WTC11 (cell line): ENCODE data around the gene TMEM165. TPM values are rescaled to one million over a fixed set of nuclear protein-coding genes. Genes with fewer than 3 reads are reported as not detected.

Experiments used
- ATAC-seq: fragments of 200-7000 bp; cut with Tn5 transposase; 2 replicates; pipeline ENCODE4 v1.10.0; 2021; ENCODE audit warnings: mild to moderate bottlenecking, moderate library complexity
- CTCF ChIA-PET: fragments of 300-600 bp; sonication (Branson Sonifier 250); formaldehyde crosslinking; loops from one replicate; lab custom pipeline; 2021; ENCODE audit warnings: antibody characterized with exemption; lab: Charles Lee
- POLR2A ChIA-PET: fragments of 350-600 bp; sonication (Branson Sonifier 250); formaldehyde crosslinking; loops from one replicate; lab custom pipeline; 2021; ENCODE audit warnings: antibody characterized with exemption; lab: Charles Lee
- DNase-seq: peaks from one replicate; pipeline ENCODE4 v3.0.0; 2021; ENCODE audit warnings: low spot score
- H3K27ac Mint-ChIP-seq: 2 replicates; pipeline ENCODE4 v1.8.0; 2021; ENCODE audit warnings: mixed read lengths
- H3K27me3 Mint-ChIP-seq: 2 replicates; pipeline ENCODE4 v1.8.0; 2021; ENCODE audit warnings: low read depth, mild to moderate bottlenecking, moderate library complexity, mixed read lengths
- H3K36me3 Mint-ChIP-seq: 2 replicates; pipeline ENCODE4 v1.8.0; 2021; ENCODE audit warnings: mixed read lengths
- H3K4me1 Mint-ChIP-seq: 2 replicates; pipeline ENCODE4 v1.8.0; 2022; ENCODE audit warnings: mixed read lengths
- H3K4me3 Mint-ChIP-seq: 2 replicates; pipeline ENCODE4 v1.8.0; 2021; ENCODE audit warnings: mild to moderate bottlenecking, moderate library complexity, mixed read lengths
- H3K9me3 Mint-ChIP-seq: 2 replicates; pipeline ENCODE4 v1.8.0; 2021; ENCODE audit warnings: mixed read lengths
- ATF1 ChIP-seq: sonication (generic); formaldehyde crosslinking; IDR thresholded peaks from 2 replicates; pipeline ENCODE4 v1.8.1; 2023; ENCODE audit warnings: mild to moderate bottlenecking, moderate library complexity, missing genetic modification reagents
- CBFB ChIP-seq: sonication (generic); formaldehyde crosslinking; IDR thresholded peaks from 2 replicates; pipeline ENCODE4 v1.8.1; 2022; ENCODE audit warnings: mild to moderate bottlenecking, low read depth, missing genetic modification reagents
- E2F4 ChIP-seq: sonication (generic); formaldehyde crosslinking; IDR thresholded peaks from 2 replicates; pipeline ENCODE4 v1.8.1; 2022; ENCODE audit warnings: low read depth, mild to moderate bottlenecking, moderate library complexity, missing genetic modification reagents, borderline replicate concordance
- E2F5 ChIP-seq: sonication (generic); formaldehyde crosslinking; IDR thresholded peaks from 2 replicates; pipeline ENCODE4 v1.8.1; 2022; ENCODE audit warnings: mild to moderate bottlenecking, moderate library complexity, missing genetic modification reagents
- ELF4 ChIP-seq: sonication (generic); formaldehyde crosslinking; IDR thresholded peaks from 2 replicates; pipeline ENCODE4 v1.8.1; 2022; ENCODE audit warnings: low read depth, mild to moderate bottlenecking, moderate library complexity, missing genetic modification reagents
- FOXP1 ChIP-seq: sonication (generic); formaldehyde crosslinking; IDR thresholded peaks from 2 replicates; pipeline ENCODE4 v1.8.0; 2022; ENCODE audit warnings: missing genetic modification reagents, mild to moderate bottlenecking, moderate library complexity, borderline replicate concordance
- JUN ChIP-seq: sonication (generic); formaldehyde crosslinking; IDR thresholded peaks from 2 replicates; pipeline ENCODE4 v1.8.0; 2023; ENCODE audit warnings: mild to moderate bottlenecking, missing genetic modification reagents
- KAT7 ChIP-seq: sonication (generic); formaldehyde crosslinking; IDR thresholded peaks from 2 replicates; pipeline ENCODE4 v1.8.1; 2023; ENCODE audit warnings: missing genetic modification reagents, mild to moderate bottlenecking, borderline replicate concordance
- NFATC4 ChIP-seq: fragments of 250-450 bp; sonication (Bioruptor Pico); IDR thresholded peaks from 2 replicates; pipeline ENCODE4 v1.9.0; 2021; ENCODE audit warnings: mild to moderate bottlenecking
- NFE2L1 ChIP-seq: sonication (generic); formaldehyde crosslinking; IDR thresholded peaks from 2 replicates; pipeline ENCODE4 v1.8.1; 2023; ENCODE audit warnings: missing genetic modification reagents
- NFYB ChIP-seq: sonication (generic); formaldehyde crosslinking; conservative IDR thresholded peaks from 2 replicates; pipeline ENCODE4 v1.8.0; 2022; ENCODE audit warnings: low read depth, missing genetic modification reagents
- OVOL2 ChIP-seq: fragments of 250-450 bp; sonication (Bioruptor Pico); IDR thresholded peaks from 2 replicates; pipeline ENCODE4 v1.9.0; 2021; ENCODE audit warnings: mild to moderate bottlenecking, borderline replicate concordance
- PRRX2 ChIP-seq: fragments of 250-450 bp; sonication (Bioruptor Pico); IDR thresholded peaks from 2 replicates; pipeline ENCODE4 v1.8.0; 2021; ENCODE audit warnings: mild to moderate bottlenecking
- USF1 ChIP-seq: sonication (generic); formaldehyde crosslinking; IDR thresholded peaks from 2 replicates; pipeline ENCODE4 v1.8.0; 2022; ENCODE audit warnings: mild to moderate bottlenecking, missing genetic modification reagents
- ZMAT4 ChIP-seq: fragments of 250-450 bp; sonication (Bioruptor Pico); IDR thresholded peaks from 2 replicates; pipeline ENCODE4 v1.9.0; 2021; ENCODE audit warnings: mild to moderate bottlenecking
- ZNF138 ChIP-seq: sonication (generic); formaldehyde crosslinking; conservative IDR thresholded peaks from 2 replicates; pipeline ENCODE4 v1.8.1; 2022; ENCODE audit warnings: mild to moderate bottlenecking, moderate library complexity, missing genetic modification reagents
- ZNF232 ChIP-seq: sonication (generic); formaldehyde crosslinking; IDR thresholded peaks from 2 replicates; pipeline ENCODE4 v1.8.0; 2022; ENCODE audit warnings: mild to moderate bottlenecking, missing genetic modification reagents
- ZNF263 ChIP-seq: sonication (generic); formaldehyde crosslinking; IDR thresholded peaks from 2 replicates; pipeline ENCODE4 v1.8.1; 2022; ENCODE audit warnings: low read depth, mild to moderate bottlenecking, moderate library complexity, missing genetic modification reagents
- ZNF317 ChIP-seq: sonication (generic); formaldehyde crosslinking; IDR thresholded peaks from 2 replicates; pipeline ENCODE4 v1.8.1; 2023; ENCODE audit warnings: low read depth, mild to moderate bottlenecking, moderate library complexity, missing genetic modification reagents, borderline replicate concordance
- ZNF396 ChIP-seq: fragments of 250-450 bp; sonication (Bioruptor Pico); IDR thresholded peaks from 2 replicates; pipeline ENCODE4 v1.8.0; 2021; ENCODE audit warnings: mild to moderate bottlenecking, moderate library complexity, borderline replicate concordance
- ZNF671 ChIP-seq: fragments of 250-450 bp; sonication (Bioruptor Pico); IDR thresholded peaks from 2 replicates; pipeline ENCODE4 v1.8.0; 2021; ENCODE audit warnings: mild to moderate bottlenecking
- ZSCAN18 ChIP-seq: fragments of 250-450 bp; sonication (Bioruptor Pico); IDR thresholded peaks from 2 replicates; pipeline ENCODE4 v2.1.2; 2022; ENCODE audit warnings: mild to moderate bottlenecking, moderate library complexity
- total RNA-seq: library from RNA; stranded (reverse); gene quantifications from 3 replicates; pipeline ENCODE4 v1.2.3, GENCODE V29; 2021

Gene TMEM165
- total RNA-seq, 1 experiment from 2014 or later: 88.6 TPM

GRCh38 chr4:55446578-55446922, 50.8 kb downstream of the TMEM165 start:
- H3K4me1 Mint-ChIP-seq: no peaks in the 10 kb centered on the region
- TF ChIP-seq ZNF263 (CRISPR knock-in tag) (no peak), KAT7 (no peak), JUN (CRISPR knock-in tag) (no peak), ZNF671 (CRISPR knock-in tag) (no peak), OVOL2 (CRISPR knock-in tag) (no peak), USF1 (CRISPR knock-in tag) (no peak)
- no peak overlapping the region for H3K4me3 Mint-ChIP-seq
- POLR2A ChIA-PET: interaction anchor here (0.6 kb wide), 1 partner anchor 47 kb away, joined by 4 read pairs; no protein-coding TSS in a partner anchor
- H3K27me3 Mint-ChIP-seq: no peaks in the 10 kb centered on the region
- ATAC-seq: no peak
- peaks cover 48% of the 10 kb centered on the region for H3K36me3 Mint-ChIP-seq
- H3K9me3 Mint-ChIP-seq: no peaks in the 10 kb centered on the region
- H3K27ac Mint-ChIP-seq: no peak overlapping the region
- CTCF ChIA-PET: interaction anchor here (1.4 kb wide), 1 partner anchor 188 kb away, joined by 3 read pairs; no protein-coding TSS in a partner anchor
- no peak for DNase-seq

- Mint-ChIP-seq H3K36me3 (peaks cover 49% of the 10 kb centered on the region), H3K4me1 (no peaks in the 10 kb centered on the region), H3K27ac (no peak overlapping the region), H3K4me3 (no peak overlapping the region), H3K9me3 (no peaks in the 10 kb centered on the region), H3K27me3 (no peaks in the 10 kb centered on the region)
- no peak for DNase-seq
- ChIA-PET CTCF (interaction anchor here (1.4 kb wide), 1 partner anchor 188 kb away, joined by 3 read pairs; no protein-coding TSS in a partner anchor), POLR2A (no interaction called here)
- TF ChIP-seq NFE2L1 (CRISPR knock-in tag): no peak
- TF ChIP-seq PRRX2: no peak
- no peak for TF ChIP-seq NFYB (CRISPR knock-in tag)
- TF ChIP-seq ELF4 (CRISPR knock-in tag): no peak
- TF ChIP-seq E2F4 (CRISPR knock-in tag): no peak
- no peak for TF ChIP-seq USF1 (CRISPR knock-in tag)
- no peak for TF ChIP-seq CBFB (CRISPR knock-in tag)
- no peak for TF ChIP-seq ATF1
- no peak for TF ChIP-seq FOXP1 (CRISPR knock-in tag)
- TF ChIP-seq NFATC4 (CRISPR knock-in tag): no peak
- TF ChIP-seq ZNF232 (CRISPR knock-in tag): no peak
- TF ChIP-seq ZSCAN18: no peak
- TF ChIP-seq ZNF317 (CRISPR knock-in tag): no peak
- no peak for TF ChIP-seq OVOL2 (CRISPR knock-in tag)
- TF ChIP-seq ZNF396: no peak
- TF ChIP-seq ZMAT4 (CRISPR knock-in tag): no peak
- TF ChIP-seq E2F5: no peak
- TF ChIP-seq ZNF138 (CRISPR knock-in tag): no peak
- TF ChIP-seq, all 79 proteins: peak for 0
- ATAC-seq: no peak
Measured at GRCh38 chr4:55447108-55447708, 51.5 kb downstream of the TMEM165 start.
